CD4-positive, alpha-beta memory T cell (primary cell): Measurements from ENCODE around the gene COL23A1. TPM values are rescaled to one million over a fixed set of nuclear protein-coding genes. Genes with fewer than 3 reads are reported as not detected.

ENCODE experiments used
- CTCF ChIA-PET: fragments of 350-600 bp; sonication (Branson Sonifier 250); formaldehyde crosslinking; loops from one replicate; lab custom pipeline; 2021; ENCODE audit warnings: inconsistent platforms; ENCODE audit not compliant: partially characterized antibody; lab: Charles Lee
- POLR2A ChIA-PET: fragments of 350-600 bp; sonication (Branson Sonifier 250); formaldehyde crosslinking; loops from one replicate; lab custom pipeline; 2021; ENCODE audit not compliant: partially characterized antibody; lab: Charles Lee
- DNase-seq, 5 donors: peaks; one replicate each; pipeline versions ENCODE4 v3.0.0 to v3.0.0-alpha.2; 2020 to 2022; ENCODE audit warnings: mixed read lengths in 1 of 5
- H3K27ac ChIP-seq: one replicate; pipeline ENCODE4 v1.7.0; 2013; ENCODE audit warnings: low read depth, low read length
- H3K27me3 ChIP-seq: 2 replicates; pipeline ENCODE4 v1.7.0; 2013; ENCODE audit warnings: mild to moderate bottlenecking, low read length, moderate library complexity; ENCODE audit not compliant: insufficient read depth
- H3K36me3 ChIP-seq: 2 replicates; pipeline ENCODE4 v1.7.0; 2013; ENCODE audit warnings: mild to moderate bottlenecking, low read length, moderate library complexity; ENCODE audit not compliant: insufficient read depth
- H3K4me1 ChIP-seq: 2 replicates; pipeline ENCODE4 v1.7.0; 2013; ENCODE audit warnings: mild to moderate bottlenecking, low read length, moderate library complexity; ENCODE audit not compliant: insufficient read depth
- H3K4me3 ChIP-seq, 2 donors: one replicate each; pipeline ENCODE4 v1.7.0; 2013; ENCODE audit warnings: low read length in 2 of 2, mild to moderate bottlenecking in 1 of 2
- H3K9me3 ChIP-seq, 2 donors: one replicate each; pipeline ENCODE4 v1.7.0; 2013; ENCODE audit warnings: low read length in 2 of 2, control low read depth in 1 of 2; ENCODE audit not compliant: control insufficient read depth in 1 of 2
- H3K27ac Mint-ChIP-seq, 7 donors: one replicate each; pipeline ENCODE4 v1.8.0; 2020 to 2021; ENCODE audit warnings: mixed read lengths in 7 of 7, mild to moderate bottlenecking in 6 of 7, inconsistent platforms in 3 of 7, moderate library complexity in 3 of 7
- H3K27me3 Mint-ChIP-seq, 2 donors: one replicate each; pipeline ENCODE4 v1.8.0; 2020 to 2021; ENCODE audit warnings: mixed read lengths in 2 of 2
- H3K36me3 Mint-ChIP-seq, 2 donors: one replicate each; pipeline ENCODE4 v1.8.0; 2020 to 2021; ENCODE audit warnings: mixed read lengths in 2 of 2, inconsistent platforms in 1 of 2, mild to moderate bottlenecking in 1 of 2
- H3K4me1 Mint-ChIP-seq, 4 donors: one replicate each; pipeline ENCODE4 v1.8.0; 2020 to 2021; ENCODE audit warnings: mixed read lengths in 4 of 4, mild to moderate bottlenecking in 1 of 4
- H3K4me3 Mint-ChIP-seq, 8 donors: one replicate each; pipeline ENCODE4 v1.8.0; 2020 to 2021; ENCODE audit warnings: mixed read lengths in 8 of 8, mild to moderate bottlenecking in 7 of 8, moderate library complexity in 6 of 8, inconsistent platforms in 3 of 8
- H3K9me3 Mint-ChIP-seq, 8 donors: one replicate each; pipeline ENCODE4 v1.8.0; 2020 to 2021; ENCODE audit warnings: mixed read lengths in 8 of 8, mild to moderate bottlenecking in 5 of 8, inconsistent platforms in 3 of 8, moderate library complexity in 1 of 8
- intact Hi-C: fragments of 100-400 bp; cut with micrococcal nuclease; formaldehyde crosslinking; loops from one replicate; pipeline ENCODE4 v1.15.1; 2023
- polyA plus RNA-seq, 2 donors: library from polyadenylated mRNA; unstranded; fragments of 300-500 nt; fragmentation: Illumina TruSeq; gene quantifications; one replicate each; pipeline ENCODE4 v1.2.3, GENCODE V29; 2021
- total RNA-seq, 2 experiments: library from RNA; stranded (reverse); gene quantifications; one replicate each; pipeline ENCODE4 v1.2.3, GENCODE V29; 2021

COL23A1 gene
- total and polyA plus RNA-seq, 4 experiments from 2014 or later, result 0.17 to 0.25 TPM; not detected in 2

GRCh38 chr5:178419196-178419595, 171.0 kb downstream of the COL23A1 start:
- Histone ChIP-seq H3K4me3 (no peak overlapping the region), H3K27me3 (no peaks in the 10 kb centered on the region), H3K27ac (no peak overlapping the region), H3K4me1 (no peaks in the 10 kb centered on the region), H3K36me3 (no peaks in the 10 kb centered on the region), H3K9me3 (no peaks in the 10 kb centered on the region)
- H3K27ac Mint-ChIP-seq, result no peak overlapping the region
- peaks cover 10 to 11% of the 10 kb centered on the region in 2 donors for H3K27me3 Mint-ChIP-seq
- no peaks in the 10 kb centered on the region for H3K36me3 Mint-ChIP-seq
- CTCF ChIA-PET, result no interaction called here
- no peaks in the 10 kb centered on the region for H3K9me3 Mint-ChIP-seq
- DNase-seq, result no peak
- intact Hi-C loops, result no loop called here
- POLR2A ChIA-PET, result no interaction called here
- no peak overlapping the region for H3K4me3 Mint-ChIP-seq
- peaks cover 0 to 4% (median 2%) of the 10 kb centered on the region in 4 donors for H3K4me1 Mint-ChIP-seq

GRCh38 chr5:178418471-178419010, 171.7 kb downstream of the COL23A1 start:
- H3K27ac Mint-ChIP-seq, result no peak overlapping the region
- POLR2A ChIA-PET, result no interaction called here
- no peaks in the 10 kb centered on the region for H3K36me3 Mint-ChIP-seq

GRCh38 chr5:178418031-178418430, 172.2 kb downstream of the COL23A1 start:
- H3K36me3 Mint-ChIP-seq, result no peaks in the 10 kb centered on the region
- no peaks in the 10 kb centered on the region for H3K36me3 ChIP-seq
- no peak overlapping the region for H3K27ac ChIP-seq
- H3K27me3 ChIP-seq, result no peaks in the 10 kb centered on the region
- POLR2A ChIA-PET, result no interaction called here
- no peak overlapping the region for H3K4me3 Mint-ChIP-seq
- intact Hi-C loops, result no loop called here
- H3K27ac Mint-ChIP-seq, result no peak overlapping the region
- peaks cover 10 to 15% of the 10 kb centered on the region in 2 donors for H3K27me3 Mint-ChIP-seq
- CTCF ChIA-PET, result no interaction called here
- DNase-seq, result no peak
- H3K4me1 Mint-ChIP-seq, result peaks cover 0 to 4% (median 2%) of the 10 kb centered on the region in 4 donors
- H3K4me3 ChIP-seq, result no peak overlapping the region
- no peaks in the 10 kb centered on the region for H3K9me3 ChIP-seq
- H3K9me3 Mint-ChIP-seq, result no peaks in the 10 kb centered on the region
- no peaks in the 10 kb centered on the region for H3K4me1 ChIP-seq

More at GRCh38 chr5:178418471-178419010, 171.7 kb downstream of the COL23A1 start:
- CTCF ChIA-PET, result no interaction called here
- DNase-seq, result no peak
- Mint-ChIP-seq H3K4me1 (peaks cover 0 to 4% (median 2%) of the 10 kb centered on the region in 4 donors), H3K4me3 (no peak overlapping the region), H3K27me3 (peaks cover 10 to 12% of the 10 kb centered on the region in 2 donors), H3K9me3 (no peaks in the 10 kb centered on the region)
- H3K36me3 ChIP-seq, result no peaks in the 10 kb centered on the region
- intact Hi-C loops, result no loop called here
- H3K27ac ChIP-seq, result no peak overlapping the region
- no peaks in the 10 kb centered on the region for H3K4me1 ChIP-seq
- H3K27me3 ChIP-seq, result no peaks in the 10 kb centered on the region
- H3K4me3 ChIP-seq, result no peak overlapping the region
- no peaks in the 10 kb centered on the region for H3K9me3 ChIP-seq

- Histone ChIP-seq H3K9me3 (no peaks in the 10 kb centered on the region), H3K27me3 (no peaks in the 10 kb centered on the region), H3K4me3 (no peak overlapping the region), H3K27ac (no peak overlapping the region), H3K4me1 (no peaks in the 10 kb centered on the region), H3K36me3 (no peaks in the 10 kb centered on the region)
- H3K36me3 Mint-ChIP-seq, result no peaks in the 10 kb centered on the region
- POLR2A ChIA-PET, result no interaction called here
- CTCF ChIA-PET, result no interaction called here
- H3K9me3 Mint-ChIP-seq, result no peaks in the 10 kb centered on the region
- peaks cover 0 to 4% (median 2%) of the 10 kb centered on the region in 4 donors for H3K4me1 Mint-ChIP-seq
- no peak overlapping the region for H3K27ac Mint-ChIP-seq
- intact Hi-C loops, result no loop called here
- DNase-seq, result no peak
- peaks cover 10 to 16% of the 10 kb centered on the region in 2 donors for H3K27me3 Mint-ChIP-seq
- H3K4me3 Mint-ChIP-seq, result no peak overlapping the region
Measured at GRCh38 chr5:178417391-178417811, 172.8 kb downstream of the COL23A1 start.

- Mint-ChIP-seq H3K4me3 (no peak overlapping the region), H3K9me3 (no peaks in the 10 kb centered on the region), H3K4me1 (peaks cover 0 to 4% (median 2%) of the 10 kb centered on the region in 4 donors), H3K27me3 (peaks cover 10 to 16% of the 10 kb centered on the region in 2 donors), H3K27ac (no peak overlapping the region), H3K36me3 (no peaks in the 10 kb centered on the region)
- POLR2A ChIA-PET, result no interaction called here
- CTCF ChIA-PET, result no interaction called here
- Histone ChIP-seq H3K27me3 (no peaks in the 10 kb centered on the region), H3K36me3 (no peaks in the 10 kb centered on the region), H3K4me3 (no peak overlapping the region), H3K27ac (no peak overlapping the region), H3K4me1 (no peaks in the 10 kb centered on the region), H3K9me3 (no peaks in the 10 kb centered on the region)
- intact Hi-C loops, result no loop called here
- DNase-seq, result no peak
Measured at GRCh38 chr5:178416919-178417318, 173.3 kb downstream of the COL23A1 start.

- no peaks in the 10 kb centered on the region for H3K36me3 Mint-ChIP-seq
- CTCF ChIA-PET, result no interaction called here
Measured at GRCh38 chr5:178416206-178416882, 173.8 kb downstream of the COL23A1 start.

GRCh38 chr5:178415353-178415752, 174.8 kb downstream of the COL23A1 start:
- no peak for DNase-seq
- Histone ChIP-seq H3K4me3 (no peak overlapping the region), H3K36me3 (no peaks in the 10 kb centered on the region), H3K27ac (no peak overlapping the region), H3K27me3 (no peaks in the 10 kb centered on the region), H3K9me3 (no peaks in the 10 kb centered on the region), H3K4me1 (no peaks in the 10 kb centered on the region)
- intact Hi-C loops, result no loop called here
- H3K9me3 Mint-ChIP-seq, result no peaks in the 10 kb centered on the region
- H3K4me1 Mint-ChIP-seq, result peaks cover 0 to 4% (median 2%) of the 10 kb centered on the region in 4 donors
- no peaks in the 10 kb centered on the region for H3K36me3 Mint-ChIP-seq
- no peak overlapping the region for H3K4me3 Mint-ChIP-seq
- H3K27ac Mint-ChIP-seq, result peak overlapping the region in 1 of 7 donors; percentile 19
- POLR2A ChIA-PET, result no interaction called here
- peaks cover 10 to 16% of the 10 kb centered on the region in 2 donors for H3K27me3 Mint-ChIP-seq
- CTCF ChIA-PET, result no interaction called here

More at GRCh38 chr5:178416206-178416882, 173.8 kb downstream of the COL23A1 start:
- DNase-seq, result no peak
- Histone ChIP-seq H3K9me3 (no peaks in the 10 kb centered on the region), H3K36me3 (no peaks in the 10 kb centered on the region), H3K27me3 (no peaks in the 10 kb centered on the region), H3K4me1 (no peaks in the 10 kb centered on the region), H3K27ac (no peak overlapping the region), H3K4me3 (no peak overlapping the region)
- Mint-ChIP-seq H3K4me3 (no peak overlapping the region), H3K4me1 (peaks cover 0 to 4% (median 2%) of the 10 kb centered on the region in 4 donors), H3K27me3 (peaks cover 10 to 16% of the 10 kb centered on the region in 2 donors), H3K27ac (no peak overlapping the region), H3K9me3 (no peaks in the 10 kb centered on the region)
- POLR2A ChIA-PET, result no interaction called here
- intact Hi-C loops, result no loop called here
